ENCODE measurements around the gene LILRA5.
"Not testable (repeated sequence)": the region's sequence is repeated elsewhere in the genome, so short reads cannot be mapped to it uniquely, and the experiment has no call there.

DNA sequence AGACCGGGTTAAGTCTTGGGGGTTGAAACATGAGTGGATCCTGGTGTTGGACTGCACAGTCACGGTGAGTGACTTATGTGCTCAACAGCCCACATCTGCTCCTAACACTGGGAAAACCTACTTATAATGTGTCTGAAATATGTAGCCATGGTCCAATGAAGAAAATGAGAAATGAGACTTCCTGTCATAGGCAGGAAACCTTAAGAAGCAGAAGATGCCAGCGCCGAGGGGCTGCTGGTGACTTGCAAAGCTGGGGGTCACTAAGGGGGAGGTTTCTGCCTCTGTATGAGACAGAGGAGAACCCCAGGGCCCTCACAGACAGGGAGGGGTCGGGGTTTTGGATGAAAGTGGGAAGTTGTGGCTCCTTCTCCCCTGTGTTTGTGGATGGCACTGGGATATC lies 40.8 kb downstream of the LILRA5 start:
- TF ChIP-seq, protein P1, sequence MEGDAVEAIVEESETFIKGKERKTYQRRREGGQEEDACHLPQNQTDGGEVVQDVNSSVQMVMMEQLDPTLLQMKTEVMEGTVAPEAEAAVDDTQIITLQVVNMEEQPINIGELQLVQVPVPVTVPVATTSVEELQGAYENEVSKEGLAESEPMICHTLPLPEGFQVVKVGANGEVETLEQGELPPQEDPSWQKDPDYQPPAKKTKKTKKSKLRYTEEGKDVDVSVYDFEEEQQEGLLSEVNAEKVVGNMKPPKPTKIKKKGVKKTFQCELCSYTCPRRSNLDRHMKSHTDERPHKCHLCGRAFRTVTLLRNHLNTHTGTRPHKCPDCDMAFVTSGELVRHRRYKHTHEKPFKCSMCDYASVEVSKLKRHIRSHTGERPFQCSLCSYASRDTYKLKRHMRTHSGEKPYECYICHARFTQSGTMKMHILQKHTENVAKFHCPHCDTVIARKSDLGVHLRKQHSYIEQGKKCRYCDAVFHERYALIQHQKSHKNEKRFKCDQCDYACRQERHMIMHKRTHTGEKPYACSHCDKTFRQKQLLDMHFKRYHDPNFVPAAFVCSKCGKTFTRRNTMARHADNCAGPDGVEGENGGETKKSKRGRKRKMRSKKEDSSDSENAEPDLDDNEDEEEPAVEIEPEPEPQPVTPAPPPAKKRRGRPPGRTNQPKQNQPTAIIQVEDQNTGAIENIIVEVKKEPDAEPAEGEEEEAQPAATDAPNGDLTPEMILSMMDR (IDR thresholded peaks at IDR 0.05; ENCODE audit: low read length), result not testable (repeated sequence)
- TF ChIP-seq EZH2 (optimal IDR thresholded peaks at IDR 0.05; ENCODE audit: low read depth, low read length); EZH2phosphoT487 (IDR thresholded peaks at IDR 0.05; ENCODE audit: low read length): not testable (repeated sequence)
